ENCODE measurements around the gene GLYATL2. TPM values are rescaled to one million over a fixed set of nuclear protein-coding genes. Genes with fewer than 3 reads are reported as not detected.

Gene GLYATL2
- total RNA-seq, 2 experiments from 2014 or later, result not detected

GRCh38 chr11:58845386-58845785 is 882 bp upstream of the GLYATL2 start:
- Mint-ChIP-seq H3K27me3 (peaks cover 17% of the 10 kb centered on the region), H3K4me3 (no peak overlapping the region), H3K36me3 (ENCODE audit: low read depth) (no peaks in the 10 kb centered on the region), H3K9me3 (no peaks in the 10 kb centered on the region), H3K4me1 (ENCODE audit: low read depth) (no peaks in the 10 kb centered on the region), H3K27ac (no peak overlapping the region)
- intact Hi-C loops (cut with DNase I, micrococcal nuclease), result no loop called here
- DNase-seq, result no peak
- Histone ChIP-seq H3K27me3 (ENCODE audit: control insufficient read depth in 1 of 2, insufficient read depth in 2 of 2, low read length in 2 of 2) (no peaks in the 10 kb centered on the region), H3K4me1 (ENCODE audit: insufficient read depth, low read length) (no peaks in the 10 kb centered on the region), H3K27ac (ENCODE audit: low read depth in 1 of 2, low read length in 2 of 2) (no peak overlapping the region), H3K36me3 (ENCODE audit: insufficient read depth, low read length) (no peaks in the 10 kb centered on the region), H3K4me3 (ENCODE audit: low read length) (no peak overlapping the region), H3K9me3 (ENCODE audit: control insufficient read depth in 1 of 2, insufficient read depth in 1 of 2, low read length in 2 of 2) (no peaks in the 10 kb centered on the region)
- no peak for ATAC-seq (ENCODE audit: poor library complexity)
- POLR2A ChIA-PET, result no interaction called here
- TF ChIP-seq CTCF (IDR thresholded peaks at IDR 0.05), result no peak
- CTCF ChIA-PET, result no interaction called here

GRCh38 chr11:58837707-58838388 is 6.7 kb downstream of the GLYATL2 start:
- DNase-seq (peak in 1 of 14 experiments; percentile 3), ATAC-seq (ENCODE audit: poor library complexity) (no peak)
- Mint-ChIP-seq H3K4me1 (ENCODE audit: low read depth) (no peaks in the 10 kb centered on the region), H3K27ac (no peak overlapping the region), H3K9me3 (no peaks in the 10 kb centered on the region), H3K36me3 (ENCODE audit: low read depth) (no peaks in the 10 kb centered on the region), H3K4me3 (no peak overlapping the region), H3K27me3 (peaks cover 31% of the 10 kb centered on the region)
- no peak for TF ChIP-seq CTCF (IDR thresholded peaks at IDR 0.05)
- intact Hi-C loops (cut with DNase I, micrococcal nuclease), result no loop called here
- CTCF ChIA-PET, result no interaction called here
- Histone ChIP-seq H3K36me3 (ENCODE audit: insufficient read depth, low read length) (no peaks in the 10 kb centered on the region), H3K27ac (ENCODE audit: low read depth in 1 of 2, low read length in 2 of 2) (no peak overlapping the region), H3K9me3 (ENCODE audit: control insufficient read depth in 1 of 2, insufficient read depth in 1 of 2, low read length in 2 of 2) (no peaks in the 10 kb centered on the region), H3K4me3 (ENCODE audit: low read length) (no peak overlapping the region), H3K4me1 (ENCODE audit: insufficient read depth, low read length) (no peaks in the 10 kb centered on the region), H3K27me3 (ENCODE audit: control insufficient read depth in 1 of 2, insufficient read depth in 2 of 2, low read length in 2 of 2) (no peaks in the 10 kb centered on the region)
- POLR2A ChIA-PET, result no interaction called here

- no peak for ATAC-seq (ENCODE audit: poor library complexity)
- no peak overlapping the region for H3K27ac Mint-ChIP-seq
Measured at GRCh38 chr11:58832056-58832645, 12.4 kb downstream of the GLYATL2 start.

More at GRCh38 chr11:58832056-58832645, 12.4 kb downstream of the GLYATL2 start:
- H3K36me3 Mint-ChIP-seq (ENCODE audit: low read depth), result no peaks in the 10 kb centered on the region
- Histone ChIP-seq H3K4me3 (ENCODE audit: low read length) (no peak overlapping the region), H3K9me3 (ENCODE audit: control insufficient read depth in 1 of 2, insufficient read depth in 1 of 2, low read length in 2 of 2) (peaks cover 0 to 7% of the 10 kb centered on the region in 2 experiments), H3K27ac (ENCODE audit: low read depth in 1 of 2, low read length in 2 of 2) (no peak overlapping the region), H3K27me3 (ENCODE audit: control insufficient read depth in 1 of 2, insufficient read depth in 2 of 2, low read length in 2 of 2) (peaks cover 0 to 2% of the 10 kb centered on the region in 2 experiments), H3K36me3 (ENCODE audit: insufficient read depth, low read length) (no peaks in the 10 kb centered on the region), H3K4me1 (ENCODE audit: insufficient read depth, low read length) (no peaks in the 10 kb centered on the region)
- H3K9me3 Mint-ChIP-seq, result no peaks in the 10 kb centered on the region
- intact Hi-C loops (cut with DNase I, micrococcal nuclease), result no loop called here
- no peak for TF ChIP-seq CTCF (IDR thresholded peaks at IDR 0.05)
- no peaks in the 10 kb centered on the region for H3K4me1 Mint-ChIP-seq (ENCODE audit: low read depth)
- DNase-seq, result no peak
- no peak overlapping the region for H3K4me3 Mint-ChIP-seq
- POLR2A ChIA-PET, result no interaction called here
- CTCF ChIA-PET, result no interaction called here
- H3K27me3 Mint-ChIP-seq, result peaks cover 42% of the 10 kb centered on the region

All from CD4-positive, alpha-beta T cell (primary cell).